RWPE2 (cell line): ENCODE data around the gene ABCA3.

Experiments
- ATAC-seq: fragments of 200-7000 bp; cut with Tn5 transposase; 3 replicates; pipeline ENCODE4 v1.9.1; 2021; ENCODE audit warnings: low read depth
- DNase-seq: peaks from one replicate; pipeline ENCODE4 v3.0.0-alpha.2; 2020; ENCODE audit warnings: low spot score
- H3K27ac ChIP-seq: fragments of 450-650 bp; 2 replicates; pipeline ENCODE4 v1.5.1; 2017; ENCODE audit warnings: mild to moderate bottlenecking; ENCODE audit not compliant: poor library complexity, severe bottlenecking
- H3K27me3 ChIP-seq: fragments of 250-450 bp; sonication (Bioruptor Pico); 2 replicates; pipeline ENCODE4 v1.5.1; 2021; ENCODE audit warnings: mild to moderate bottlenecking, moderate library complexity; ENCODE audit not compliant: insufficient read depth, poor library complexity, severe bottlenecking
- H3K36me3 ChIP-seq: fragments of 250-450 bp; sonication (Bioruptor Pico); 2 replicates; pipeline ENCODE4 v1.5.1; 2020; ENCODE audit warnings: low read depth, mild to moderate bottlenecking, moderate library complexity
- H3K4me1 ChIP-seq: fragments of 250-450 bp; sonication (Bioruptor Pico); 2 replicates; pipeline ENCODE4 v1.5.1; 2021; ENCODE audit warnings: mild to moderate bottlenecking, moderate library complexity; ENCODE audit not compliant: insufficient read depth, poor library complexity, severe bottlenecking
- H3K4me3 ChIP-seq: fragments of 250-450 bp; sonication (Bioruptor Pico); 2 replicates; pipeline ENCODE4 v1.5.1; 2021; ENCODE audit warnings: mild to moderate bottlenecking, moderate library complexity; ENCODE audit not compliant: severe bottlenecking
- H3K9me3 ChIP-seq: fragments of 250-450 bp; sonication (Bioruptor Pico); 2 replicates; pipeline ENCODE4 v1.5.1; 2021; ENCODE audit warnings: mild to moderate bottlenecking, moderate library complexity; ENCODE audit not compliant: severe bottlenecking
- CTCF ChIP-seq: fragments of 450-650 bp; IDR thresholded peaks from one replicate; pipeline ENCODE4 v1.5.1; 2017; ENCODE audit warnings: mild to moderate bottlenecking, moderate library complexity; ENCODE audit not compliant: poor library complexity, severe bottlenecking

Gene ABCA3

DNA sequence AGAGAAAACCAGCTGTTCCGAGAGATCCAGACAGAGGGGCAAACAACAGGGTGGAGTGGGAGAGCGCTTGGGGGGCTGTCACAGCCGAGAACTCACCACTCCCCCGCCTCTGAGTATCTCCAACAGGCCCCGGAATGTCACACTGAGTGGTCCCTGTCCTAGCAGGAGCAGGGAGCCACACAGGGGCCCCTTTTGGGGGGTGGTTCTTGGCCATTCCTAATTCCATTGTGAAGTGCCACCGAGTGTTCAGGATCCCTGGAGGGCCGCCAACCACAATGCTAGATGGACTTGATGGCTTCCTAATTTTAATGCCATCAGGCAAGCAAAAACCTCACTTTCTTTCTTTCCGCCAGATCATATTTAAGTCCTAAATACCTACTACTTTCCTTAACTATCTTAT lies 16.8 kb downstream of the ABCA3 start:
- Histone ChIP-seq H3K9me3 (no peaks in the 10 kb centered on the region), H3K27ac (no peak overlapping the region), H3K4me3 (no peak overlapping the region), H3K36me3 (no peaks in the 10 kb centered on the region), H3K4me1 (no peaks in the 10 kb centered on the region), H3K27me3 (no peaks in the 10 kb centered on the region)
- TF ChIP-seq CTCF, result no peak
- peak; percentile 25 for DNase-seq
- no peak for ATAC-seq

DNA sequence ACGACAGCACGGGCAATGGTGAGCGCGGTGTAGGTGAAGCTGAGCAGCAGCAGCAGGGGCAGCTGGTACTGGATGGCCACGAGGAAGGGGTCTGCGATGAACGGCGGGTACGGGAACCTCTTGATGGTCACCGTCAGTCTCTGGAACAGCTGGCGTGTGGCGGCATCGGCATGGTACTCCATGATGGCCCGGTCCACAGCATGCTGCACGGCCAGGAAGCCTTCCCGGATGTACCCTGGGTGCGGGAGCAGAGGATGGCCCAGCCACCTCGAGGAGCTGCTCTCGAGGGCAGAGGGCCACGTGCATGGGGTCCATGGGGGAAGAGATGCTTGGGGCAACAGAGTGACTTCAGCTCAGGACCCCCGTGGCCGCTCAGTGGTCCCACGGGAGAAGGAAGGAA lies 20.9 kb downstream of the ABCA3 start:
- H3K4me1 ChIP-seq, result no peaks in the 10 kb centered on the region
- H3K9me3 ChIP-seq, result no peaks in the 10 kb centered on the region
- no peak overlapping the region for H3K27ac ChIP-seq
- no peak for ATAC-seq
- no peaks in the 10 kb centered on the region for H3K36me3 ChIP-seq
- DNase-seq, result no peak
- H3K27me3 ChIP-seq, result no peaks in the 10 kb centered on the region
- H3K4me3 ChIP-seq, result no peak overlapping the region
- no peak for TF ChIP-seq CTCF

DNA sequence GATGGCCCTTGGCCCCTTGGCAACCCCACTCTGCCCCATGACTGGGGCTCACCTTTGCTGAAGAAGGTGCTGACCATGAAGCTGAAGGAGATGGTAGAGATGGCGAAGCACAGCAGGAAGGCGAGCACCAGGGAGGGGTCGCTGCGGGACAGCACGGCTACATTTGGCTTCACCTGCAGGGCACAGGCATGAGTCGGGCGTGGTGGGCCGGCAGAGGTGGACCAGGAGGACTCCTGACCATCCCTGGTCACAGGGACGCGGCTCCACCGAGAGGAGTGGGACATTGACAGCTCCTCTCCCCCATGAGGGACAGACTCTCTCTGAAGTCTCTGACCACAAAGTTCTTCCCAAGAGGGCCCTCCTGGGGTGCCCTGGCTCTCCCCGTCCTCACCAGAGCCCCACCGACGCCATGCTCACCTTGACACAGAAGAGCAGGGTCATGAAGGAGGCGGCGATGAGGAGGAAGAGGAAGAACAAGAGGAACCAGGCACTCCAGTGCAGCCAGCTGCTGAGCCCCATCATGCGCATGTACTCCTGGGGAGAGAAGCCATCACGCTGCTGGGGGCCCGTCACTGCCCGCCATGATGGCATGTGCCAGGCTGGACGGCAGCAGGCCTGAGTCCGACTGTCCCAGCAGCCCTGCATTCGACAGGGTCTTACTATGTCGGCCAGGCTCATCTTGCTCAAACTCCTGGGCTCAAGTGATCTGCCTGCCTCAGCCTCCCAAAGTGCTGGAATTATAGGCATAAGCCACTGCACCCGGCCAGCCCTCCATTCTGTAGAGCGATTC lies 23.1 kb downstream of the ABCA3 start:
- Histone ChIP-seq H3K27ac (no peak overlapping the region), H3K27me3 (no peaks in the 10 kb centered on the region), H3K4me1 (no peaks in the 10 kb centered on the region), H3K4me3 (no peak overlapping the region), H3K9me3 (no peaks in the 10 kb centered on the region), H3K36me3 (no peaks in the 10 kb centered on the region)
- no peak for DNase-seq
- ATAC-seq, result no peak
- no peak for TF ChIP-seq CTCF

DNA sequence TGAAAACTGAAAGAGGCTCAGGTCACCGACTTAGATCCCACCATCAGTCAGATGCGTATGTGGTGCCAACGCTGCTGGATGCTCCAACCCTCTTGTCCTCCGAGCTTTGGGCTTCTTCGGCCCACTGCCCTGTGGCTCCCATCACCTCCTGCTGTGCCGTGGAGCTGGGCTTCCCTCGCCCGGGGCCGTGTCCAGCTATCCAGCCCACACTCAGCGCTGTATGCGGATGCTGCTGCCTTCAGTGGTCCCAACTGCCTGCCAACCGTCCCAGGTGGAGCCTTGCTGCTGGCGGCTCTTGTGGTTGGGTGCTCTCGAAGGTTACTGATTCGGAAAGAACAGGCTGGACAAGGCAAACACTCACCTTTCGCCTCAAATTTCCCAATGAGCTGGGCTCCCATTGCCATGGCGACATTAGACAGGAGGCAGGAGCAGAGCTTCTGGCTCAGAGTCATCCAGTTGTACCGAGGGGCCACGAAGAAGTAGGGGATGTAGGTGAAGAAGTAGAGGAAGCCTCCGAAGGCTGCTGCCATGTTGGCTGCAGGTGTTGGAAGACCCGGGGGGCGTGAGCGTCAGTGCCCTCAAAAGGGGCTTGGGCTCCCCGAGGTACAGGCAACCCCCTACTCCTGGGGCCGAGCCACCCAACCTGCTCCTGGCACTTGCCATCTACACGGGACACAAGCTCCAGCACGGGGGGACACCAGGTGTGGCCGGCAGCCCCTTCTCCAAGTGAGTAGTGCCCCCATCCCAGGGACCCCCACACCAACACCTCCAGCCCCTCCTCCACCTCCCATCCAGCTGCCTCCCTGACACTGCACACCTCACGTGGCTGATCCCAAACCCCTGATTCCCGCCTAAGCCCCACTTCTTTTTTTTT lies 32.2 kb downstream of the ABCA3 start:
- no peaks in the 10 kb centered on the region for H3K4me1 ChIP-seq
- DNase-seq (no peak), ATAC-seq (no peak)
- no peaks in the 10 kb centered on the region for H3K36me3 ChIP-seq
- H3K4me3 ChIP-seq, result no peak overlapping the region
- TF ChIP-seq CTCF, result no peak
- H3K9me3 ChIP-seq, result no peaks in the 10 kb centered on the region
- no peak overlapping the region for H3K27ac ChIP-seq
- H3K27me3 ChIP-seq, result no peaks in the 10 kb centered on the region

DNA sequence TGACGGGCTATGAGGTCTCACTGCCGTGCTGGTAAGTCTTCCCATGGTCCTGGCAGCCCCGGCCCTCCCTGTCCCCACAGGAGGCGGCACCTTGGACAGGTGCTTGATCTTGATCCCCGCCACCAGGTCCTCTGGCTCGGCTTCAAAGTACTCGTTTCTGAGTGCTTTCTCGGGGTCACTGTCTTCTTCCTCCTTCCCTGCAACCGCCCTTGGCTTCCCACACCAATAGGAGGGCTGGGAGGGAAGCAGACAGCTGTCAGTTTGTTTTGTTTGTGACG lies 40.7 kb downstream of the ABCA3 start:
- Histone ChIP-seq H3K36me3 (no peaks in the 10 kb centered on the region), H3K9me3 (no peaks in the 10 kb centered on the region), H3K4me1 (no peaks in the 10 kb centered on the region), H3K27me3 (no peaks in the 10 kb centered on the region), H3K4me3 (no peak overlapping the region), H3K27ac (no peak overlapping the region)
- no peak for TF ChIP-seq CTCF
- ATAC-seq (no peak), DNase-seq (peak; percentile 62)
